Loucy (cell line): ENCODE data around the gene UBE4A.
A peak's percentile ranks its signal among the peaks of the same experiment; 100 is the strongest.

Experiments
- H2AFZ ChIP-seq: fragments of 200-600 bp; sonication (generic); 2 replicates; pipeline ENCODE4 v1.6.0; 2016; ENCODE audit warnings: antibody characterized with exemption, mild to moderate bottlenecking, low read length, moderate library complexity
- H3F3A ChIP-seq: fragments of 200-600 bp; 2 replicates; pipeline ENCODE4 v1.6.0; 2016; ENCODE audit warnings: antibody characterized with exemption, low read depth, mild to moderate bottlenecking
- H3K27me3 ChIP-seq: fragments of 200-600 bp; sonication (generic); 2 replicates; pipeline ENCODE4 v1.6.1; 2014; ENCODE audit warnings: low read length, mild to moderate bottlenecking; ENCODE audit not compliant: insufficient read depth, poor library complexity, severe bottlenecking
- H3K36me3 ChIP-seq: fragments of 200-600 bp; sonication (generic); 2 replicates; pipeline ENCODE4 v1.6.1; 2016; ENCODE audit warnings: low read length; ENCODE audit not compliant: insufficient read depth
- H3K4me1 ChIP-seq: fragments of 200-600 bp; sonication (generic); 2 replicates; pipeline ENCODE4 v1.5.1; 2014; ENCODE audit warnings: low read length, mild to moderate bottlenecking; ENCODE audit not compliant: insufficient read depth, poor library complexity, severe bottlenecking
- H3K4me2 ChIP-seq: fragments of 200-600 bp; sonication (generic); 2 replicates; pipeline ENCODE4 v1.6.0; 2014; ENCODE audit warnings: antibody characterized with exemption, low read length, low read depth, mild to moderate bottlenecking; ENCODE audit not compliant: poor library complexity, severe bottlenecking
- H3K4me3 ChIP-seq: fragments of 200-600 bp; sonication (generic); 2 replicates; pipeline ENCODE4 v1.5.1; 2014; ENCODE audit warnings: low read length, mild to moderate bottlenecking, mixed read lengths; ENCODE audit not compliant: poor library complexity, severe bottlenecking
- H3K79me2 ChIP-seq: fragments of 200-600 bp; sonication (generic); 2 replicates; pipeline ENCODE4 v1.6.1; 2014; ENCODE audit warnings: low read length; ENCODE audit not compliant: insufficient read depth
- H3K9ac ChIP-seq: fragments of 200-600 bp; sonication (generic); 2 replicates; pipeline ENCODE4 v1.6.0; 2014; ENCODE audit warnings: mild to moderate bottlenecking, low read depth, low read length, moderate library complexity; ENCODE audit not compliant: poor library complexity, severe bottlenecking
- H3K9me2 ChIP-seq: fragments of 200-600 bp; sonication (generic); replicated peaks from 2 replicates; pipeline ENCODE4 v1.6.1; 2016; ENCODE audit warnings: low read depth, low read length, mixed read lengths
- H3K9me3 ChIP-seq: fragments of 200-600 bp; sonication (generic); 2 replicates; pipeline ENCODE4 v1.6.1; 2014; ENCODE audit warnings: mild to moderate bottlenecking, antibody characterized with exemption, low read length, low read depth; ENCODE audit not compliant: insufficient read depth
- H4K20me1 ChIP-seq: fragments of 200-600 bp; sonication (generic); 2 replicates; pipeline ENCODE4 v1.6.0; 2014; ENCODE audit warnings: antibody characterized with exemption, low read length, mild to moderate bottlenecking; ENCODE audit not compliant: insufficient read depth, poor library complexity, severe bottlenecking
- CTCF ChIP-seq: fragments of 200-600 bp; sonication (generic); conservative IDR thresholded peaks from 2 replicates; pipeline ENCODE4 v1.5.1; 2014; ENCODE audit warnings: mild to moderate bottlenecking, antibody characterized with exemption, low read length
- EZH2phosphoT487 ChIP-seq: fragments of 200-600 bp; IDR thresholded peaks from 2 replicates; pipeline ENCODE4 v1.6.1; 2018; ENCODE audit warnings: antibody characterized with exemption, mild to moderate bottlenecking, moderate library complexity, borderline replicate concordance

Gene UBE4A

DNA sequence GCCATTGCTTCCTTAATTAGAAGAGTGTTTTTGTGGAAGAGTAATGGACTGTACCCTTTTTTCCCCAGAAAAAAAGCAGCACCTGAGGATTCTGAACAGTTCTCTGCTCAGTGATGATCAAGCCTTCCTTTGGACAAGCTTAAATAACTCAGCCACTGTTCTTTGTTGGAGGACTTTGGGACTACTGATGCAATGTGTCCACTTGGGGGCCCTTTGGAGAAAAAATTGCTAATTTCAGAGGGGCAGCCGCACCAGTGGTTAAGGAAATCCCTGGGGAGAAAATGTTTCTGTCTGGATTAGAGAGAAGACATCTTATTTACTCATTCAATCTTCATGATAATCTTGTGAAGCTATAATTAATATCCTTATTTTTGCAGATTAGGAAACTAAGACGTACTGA, 71.6 kb downstream of the UBE4A start:
- no peaks in the 10 kb centered on the region for H3K79me2 ChIP-seq
- TF ChIP-seq CTCF (peak; percentile 48), EZH2phosphoT487 (no peak)
- peaks cover 4% of the 10 kb centered on the region; the same call in 1 of the 2 replicates for H3F3A ChIP-seq
- no peak overlapping the region for H3K4me2 ChIP-seq
- H3K4me3 ChIP-seq, result no peak overlapping the region
- H3K27me3 ChIP-seq, result no peaks in the 10 kb centered on the region
- H4K20me1 ChIP-seq, result no peaks in the 10 kb centered on the region
- no peaks in the 10 kb centered on the region for H3K9me2 ChIP-seq
- H3K9ac ChIP-seq, result no peak overlapping the region
- no peaks in the 10 kb centered on the region for H3K36me3 ChIP-seq
- peaks cover 25% of the 10 kb centered on the region for H3K4me1 ChIP-seq
- H3K9me3 ChIP-seq, result no peaks in the 10 kb centered on the region
- no peak overlapping the region for H2AFZ ChIP-seq

DNA sequence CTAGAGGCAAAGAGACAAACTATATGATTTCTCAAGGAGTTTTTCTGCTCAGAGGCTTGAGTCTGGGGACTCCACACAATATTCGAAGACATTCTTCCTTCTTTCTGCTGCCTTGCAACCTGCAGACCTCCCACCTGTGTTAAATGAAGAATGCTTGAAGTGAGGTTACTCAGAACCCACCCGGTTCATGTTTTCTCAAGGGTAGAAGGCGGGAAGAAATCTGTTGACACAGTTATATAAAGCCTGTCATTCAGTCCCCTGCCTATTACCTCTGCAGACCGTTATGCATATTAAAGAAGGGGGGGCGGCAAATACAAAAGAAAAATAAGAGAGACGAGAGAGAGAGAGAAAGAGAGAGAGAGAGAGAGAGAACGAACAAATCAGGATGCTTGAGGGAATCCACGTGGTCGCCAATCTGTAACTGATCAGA, 74.7 kb downstream of the UBE4A start:
- H3K27me3 ChIP-seq, result no peaks in the 10 kb centered on the region
- TF ChIP-seq EZH2phosphoT487, result no peak
- TF ChIP-seq CTCF, result no peak
- H3K4me3 ChIP-seq, result peak overlapping the region; percentile 92
- H3K9me2 ChIP-seq, result no peaks in the 10 kb centered on the region
- peaks cover 21% of the 10 kb centered on the region for H4K20me1 ChIP-seq
- H3F3A ChIP-seq, result peaks cover 10% of the 10 kb centered on the region; the same call in 1 of the 2 replicates
- peak overlapping the region; percentile 98 for H3K4me2 ChIP-seq
- H2AFZ ChIP-seq, result peak overlapping the region; percentile 89
- H3K79me2 ChIP-seq, result peaks cover 26% of the 10 kb centered on the region
- H3K36me3 ChIP-seq, result no peaks in the 10 kb centered on the region
- H3K9ac ChIP-seq, result peak overlapping the region; percentile 94
- H3K9me3 ChIP-seq, result no peaks in the 10 kb centered on the region
- peaks cover 14% of the 10 kb centered on the region for H3K4me1 ChIP-seq

DNA sequence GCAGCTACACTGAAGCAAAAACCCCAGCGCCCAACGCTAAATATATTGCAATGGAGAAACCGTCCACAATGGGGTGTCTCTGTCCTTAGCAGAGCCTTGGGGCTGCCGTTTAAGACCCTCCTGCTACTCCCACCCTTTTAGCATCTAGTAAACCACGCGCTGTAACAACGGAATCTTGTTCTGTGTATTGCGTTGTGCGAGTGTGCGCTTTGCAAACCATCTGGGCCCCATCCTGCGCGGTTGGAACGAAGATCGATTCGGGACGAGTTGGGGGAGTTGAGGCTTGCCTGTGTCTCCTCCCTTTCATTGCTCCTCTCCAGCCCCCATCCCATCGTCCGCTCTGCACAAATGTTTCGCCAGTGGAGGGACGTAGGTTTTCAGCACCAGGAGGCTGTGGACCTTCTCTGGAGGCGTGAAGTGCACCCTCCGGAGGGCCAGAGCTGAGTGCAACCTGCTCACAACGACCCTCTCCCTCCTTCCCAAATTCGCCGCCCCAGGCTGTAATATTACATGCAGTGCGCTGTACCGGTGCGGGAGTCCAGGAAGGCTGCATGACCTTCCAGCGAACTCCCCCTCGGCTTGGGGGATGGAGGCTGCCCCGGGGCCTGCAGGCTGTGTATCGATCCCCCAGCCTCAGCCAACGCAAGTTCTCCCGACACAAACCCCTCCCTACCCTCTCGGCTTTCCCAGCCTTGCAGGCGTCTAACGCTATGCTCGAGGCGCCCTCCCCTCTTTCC, 75.3 kb downstream of the UBE4A start:
- H3K36me3 ChIP-seq, result no peaks in the 10 kb centered on the region
- H3K4me2 ChIP-seq, result peak overlapping the region; percentile 98
- peaks cover 20% of the 10 kb centered on the region for H3K4me1 ChIP-seq
- H3K4me3 ChIP-seq, result peak overlapping the region; percentile 92
- H3F3A ChIP-seq, result peaks cover 10% of the 10 kb centered on the region; the same call in 1 of the 2 replicates
- peak overlapping the region; percentile 94 for H3K9ac ChIP-seq
- H3K79me2 ChIP-seq, result peaks cover 32% of the 10 kb centered on the region
- H4K20me1 ChIP-seq, result peaks cover 27% of the 10 kb centered on the region
- no peaks in the 10 kb centered on the region for H3K9me2 ChIP-seq
- no peaks in the 10 kb centered on the region for H3K27me3 ChIP-seq
- peak overlapping the region; percentile 89 for H2AFZ ChIP-seq
- H3K9me3 ChIP-seq, result no peaks in the 10 kb centered on the region
- no peak for TF ChIP-seq EZH2phosphoT487
- peak; percentile 18; the same call in 1 of the 2 replicates for TF ChIP-seq CTCF
